K562 (cell line): ENCODE results near the gene ASPG. TPM values are rescaled to one million over a fixed set of nuclear protein-coding genes. Genes with fewer than 3 reads are reported as not detected.

ENCODE experiments used
- ATAC-seq: fragments of 200-7000 bp; cut with Tn5 transposase; 3 replicates; pipeline ENCODE4 v1.9.1; 2020; ENCODE audit warnings: moderate library complexity
- BruUV-seq: library from RNA; stranded (reverse); fragments of 400-500 nt; replicated peaks from 2 replicates; lab custom pipeline; 2021; lab: Mats Ljungman, UMichigan
- CTCF ChIA-PET: fragments of 300-600 bp; formaldehyde crosslinking; extraction: SDS; loops from one replicate; lab custom pipeline; 2021; ENCODE audit warnings: low intra/inter-chr PET ratio; lab: Yijun Ruan, JAX
- POLR2A ChIA-PET: fragments of 300-600, 350-650 bp; sonication (Branson Sonifier 250); formaldehyde crosslinking; extraction: SDS; loops from one replicate; lab custom pipeline; 2021; ENCODE audit warnings: antibody characterized with exemption, inconsistent platforms; lab: Yijun Ruan, JAX
- DNase-seq, 4 experiments: peaks; one replicate each; pipeline versions ENCODE4 v3.0.0 to v3.0.0-alpha.2; 2011 to 2018; ENCODE audit warnings: low spot score in 3 of 4, mixed read lengths in 3 of 4; ENCODE audit errors: extremely low read depth in 1 of 4
- FAIRE-seq: peaks from 2 replicates; lab custom pipeline; 2011; peaks lifted over from hg19 to GRCh38; lab: Jason Lieb, UNC
- H2AFZ ChIP-seq: 2 replicates; pipeline ENCODE4 v1.6.0; 2011; ENCODE audit warnings: low read depth, low read length, control low read depth, inconsistent platforms
- H3K27ac ChIP-seq: fragments of 200-600 bp; 3 replicates; pipeline ENCODE4 v1.8.0; 2011; ENCODE audit warnings: low read depth, mild to moderate bottlenecking, control low read depth, inconsistent platforms, low read length, moderate library complexity, mixed read lengths; ENCODE audit errors: extremely low read depth
- H3K27me3 ChIP-seq, 2 experiments: fragments of 300-600 bp in 1 of 2; 2 replicates in 1 of 2; 3 replicates in 1 of 2; pipeline versions ENCODE4 v1.6.0 to v1.8.0; 2011; ENCODE audit warnings: inconsistent platforms in 2 of 2, low read length in 2 of 2, mild to moderate bottlenecking in 1 of 2, mixed read lengths in 1 of 2, moderate library complexity in 1 of 2; ENCODE audit not compliant: control insufficient read depth in 2 of 2, insufficient read depth in 2 of 2
- H3K36me3 ChIP-seq: fragments of 300-600 bp; 3 replicates; pipeline ENCODE4 v1.8.0; 2011; ENCODE audit warnings: mild to moderate bottlenecking, low read length, inconsistent platforms; ENCODE audit not compliant: control insufficient read depth, insufficient read depth
- H3K4me1 ChIP-seq, 2 experiments: fragments of 200-600 bp in 1 of 2; replicated peaks in 1 of 2; 2 replicates in 1 of 2; 3 replicates in 1 of 2; pipeline versions ENCODE4 v1.5.1 to v1.8.0; 2011; ENCODE audit warnings: inconsistent platforms in 2 of 2, low read length in 2 of 2, mild to moderate bottlenecking in 1 of 2, mixed read lengths in 1 of 2, moderate library complexity in 1 of 2; ENCODE audit not compliant: control insufficient read depth in 2 of 2, insufficient read depth in 2 of 2
- H3K4me2 ChIP-seq: 2 replicates; pipeline ENCODE4 v1.6.1; 2011; ENCODE audit warnings: low read length, control low read depth, inconsistent platforms, mixed read lengths; ENCODE audit not compliant: insufficient read depth
- H3K4me3 ChIP-seq: fragments of 200-600 bp; sonication (generic), shearing (Covaris generic); 2 replicates; pipeline ENCODE4 v1.5.1; 2016; ENCODE audit warnings: control low read depth, inconsistent platforms
- H3K79me2 ChIP-seq: fragments of 200-600 bp; 3 replicates; pipeline ENCODE4 v1.8.0; 2011; ENCODE audit warnings: low read length, inconsistent platforms; ENCODE audit not compliant: control insufficient read depth, insufficient read depth
- H3K9ac ChIP-seq, 2 experiments: 2 replicates each; pipeline versions ENCODE4 v1.6.0 to v1.6.1; 2011; ENCODE audit warnings: low read depth in 2 of 2, low read length in 2 of 2, control low read depth in 1 of 2, inconsistent platforms in 1 of 2, mild to moderate bottlenecking in 1 of 2, mixed read lengths in 1 of 2; ENCODE audit not compliant: insufficient read depth in 1 of 2
- H3K9me1 ChIP-seq: one replicate; pipeline ENCODE4 v1.6.0; 2011; ENCODE audit warnings: inconsistent platforms, mild to moderate bottlenecking, low read length, moderate library complexity; ENCODE audit not compliant: control insufficient read depth, insufficient read depth
- H3K9me3 ChIP-seq: replicated peaks from 2 replicates; pipeline ENCODE4 v1.5.1; 2011; ENCODE audit warnings: low read depth, low read length, inconsistent platforms; ENCODE audit not compliant: control insufficient read depth, insufficient read depth
- H4K20me1 ChIP-seq: replicated peaks from 2 replicates; pipeline ENCODE4 v1.6.1; 2011; ENCODE audit warnings: low read length, inconsistent platforms, mixed read lengths; ENCODE audit not compliant: control insufficient read depth, insufficient read depth
- ADNP ChIP-seq: fragments of 200-800 bp; sonication (Bioruptor generic); IDR thresholded peaks from 2 replicates; pipeline ENCODE4 v1.6.1; 2016; ENCODE audit warnings: missing genetic modification characterization, missing compliant biosample characterization
- BRF1 ChIP-seq: IDR thresholded peaks from 3 replicates; pipeline ENCODE4 v1.6.1; 2011; ENCODE audit warnings: borderline replicate concordance, mild to moderate bottlenecking; ENCODE audit not compliant: insufficient read length; ENCODE audit errors: extremely low read depth
- CBX8 ChIP-seq: fragments of 200-600 bp; sonication (generic); IDR thresholded peaks from 2 replicates; pipeline ENCODE4 v1.6.1; 2012; ENCODE audit warnings: borderline replicate concordance, mixed run types, low read depth, mild to moderate bottlenecking, moderate library complexity, mixed read lengths, low read length, control low read depth, inconsistent platforms; ENCODE audit not compliant: poor library complexity, severe bottlenecking; ENCODE audit errors: extremely low read depth
- CCAR2 ChIP-seq: fragments of 200-400 bp; formaldehyde crosslinking; IDR thresholded peaks from 2 replicates; pipeline ENCODE4 v1.6.1; 2017; ENCODE audit warnings: mild to moderate bottlenecking, low read depth, low read length
- CREB1 ChIP-seq, 2 experiments: sonication (generic) in 1 of 2; formaldehyde crosslinking in 1 of 2; IDR thresholded peaks; 2 replicates each; pipeline versions ENCODE4 v1.6.1 to v1.8.0; 2012 to 2022; ENCODE audit warnings: inconsistent platforms in 1 of 2, mild to moderate bottlenecking in 1 of 2, missing genetic modification reagents in 1 of 2, moderate library complexity in 1 of 2
- CUX1 ChIP-seq: fragments of 200-800 bp; sonication (Bioruptor generic); IDR thresholded peaks from 2 replicates; pipeline ENCODE4 v1.6.1; 2016; ENCODE audit warnings: missing genetic modification characterization, missing compliant biosample characterization
- HEY1 ChIP-seq: fragments of 250-450 bp; sonication (Bioruptor Pico); IDR thresholded peaks from 2 replicates; pipeline ENCODE4 v1.5.0; 2020; ENCODE audit warnings: mild to moderate bottlenecking, moderate library complexity, borderline replicate concordance
- KDM4B ChIP-seq, 2 experiments: fragments of 450-650 bp in 1 of 2; sonication (generic) in 1 of 2; IDR thresholded peaks; 2 replicates each; pipeline ENCODE4 v1.6.1; 2016 to 2017; ENCODE audit warnings: borderline replicate concordance in 2 of 2, antibody characterized with exemption in 1 of 2, low read depth in 1 of 2, mild to moderate bottlenecking in 1 of 2
- PHB2 ChIP-seq: fragments of 450-650 bp; IDR thresholded peaks from 2 replicates; pipeline ENCODE4 v1.6.1; 2017; ENCODE audit warnings: low read depth
- RBM25 ChIP-seq: fragments of 200-400 bp; formaldehyde crosslinking; IDR thresholded peaks from 2 replicates; pipeline ENCODE4 v1.6.1; 2018; ENCODE audit warnings: low read length, low read depth, moderate library complexity; ENCODE audit not compliant: severe bottlenecking
- TAF7 ChIP-seq: fragments of 450-650 bp; IDR thresholded peaks from 2 replicates; pipeline ENCODE4 v1.6.1; 2016; ENCODE audit warnings: missing genetic modification characterization, missing compliant biosample characterization
- ZNF217 ChIP-seq: sonication (generic); formaldehyde crosslinking; IDR thresholded peaks from 2 replicates; pipeline ENCODE4 v1.8.0; 2022; ENCODE audit warnings: mild to moderate bottlenecking, missing genetic modification reagents
- ZNF79 ChIP-seq: fragments of 250-450 bp; sonication (Bioruptor Pico); IDR thresholded peaks from 2 replicates; pipeline ENCODE4 v1.4.0; 2020; ENCODE audit warnings: low read depth, mild to moderate bottlenecking, moderate library complexity
- ZNF830 ChIP-seq: fragments of 250-450 bp; sonication (Bioruptor Pico); IDR thresholded peaks from 2 replicates; pipeline ENCODE4 v1.5.0; 2021; ENCODE audit warnings: mild to moderate bottlenecking
- WGBS: fragments of 100-300 bp; shearing (Covaris generic); methylation state at CpG from one replicate; pipeline ENCODE4 v1.1.6; 2016; ENCODE audit warnings: low coverage, mixed read lengths; ENCODE audit not compliant: insufficient coverage; ENCODE audit errors: missing lambda C conversion rate; 5-methylcytosine and 5-hydroxymethylcytosine counted together
- in situ Hi-C: fragments of 300-500 bp; cut with MboI; formaldehyde crosslinking; loops from 4 replicates; pipeline ENCODE4 v1.15.0; 2018; ENCODE audit warnings: inconsistent platforms, mixed read lengths
- intact Hi-C: fragments of 100-400 bp; cut with micrococcal nuclease; formaldehyde crosslinking; loops from 2 replicates; pipeline ENCODE4 v1.14.2; 2022
- polyA plus RNA-seq, 8 experiments: library from polyadenylated mRNA; depleted of rRNA in 4 of 8; stranded (reverse) in 5 of 8; unstranded in 3 of 8; fragments of >200 nt; fragmentation: Nextera tagmentation in 2 of 8; fragmentation: Illumina TruSeq in 1 of 8; extraction: Ambion mirVana in 2 of 8; extraction: Trizol in 1 of 8; gene quantifications; 2 replicates each; pipeline versions ENCODE4 v1.2.1 to v1.2.3, GENCODE V29; 2011 to 2014; ENCODE audit warnings: inconsistent platforms in 1 of 8, missing spikeins in 1 of 8
- total RNA-seq, 7 experiments: library from RNA; depleted of rRNA in 6 of 7; stranded (reverse); fragments of >200 nt in 6 of 7; fragmentation: Illumina TruSeq in 2 of 7; extraction: Trizol in 2 of 7; gene quantifications; 2 replicates each; pipeline versions ENCODE4 v1.2.1 to v1.2.3, GENCODE V29; 2011 to 2021; ENCODE audit warnings: low replicate concordance in 1 of 7
- TF ChIP-seq, protein P1 (sequence below), 2 experiments: fragments of 450-650 bp; conservative IDR thresholded peaks; 2 replicates each; pipeline ENCODE4 v1.6.1; 2017; ENCODE audit warnings: mild to moderate bottlenecking in 2 of 2, moderate library complexity in 2 of 2

Gene ASPG
- total and polyA plus RNA-seq, 9 of the 15 experiments (the other 6 are each of a cell fraction or from before 2014, with no cell fraction given): 0.18 TPM; not detected in 8

GRCh38 chr14:104048758-104049507 is 36.6 kb upstream of the ASPG start:
- no peak for ATAC-seq
- no peak overlapping the region for H2AFZ ChIP-seq
- TF ChIP-seq CCAR2: no peak
- TF ChIP-seq CREB1 (IDR thresholded peaks at IDR 0.05): no peak
- no peak for TF ChIP-seq CREB1 (CRISPR knock-in tag; IDR thresholded peaks at IDR 0.05)
- TF ChIP-seq CBX8: no peak
- no peak for TF ChIP-seq ZNF79 (CRISPR knock-in tag)
- no peak for TF ChIP-seq CUX1 (CRISPR knock-in tag)
- no peak for TF ChIP-seq BRF1
- TF ChIP-seq, protein P1, sequence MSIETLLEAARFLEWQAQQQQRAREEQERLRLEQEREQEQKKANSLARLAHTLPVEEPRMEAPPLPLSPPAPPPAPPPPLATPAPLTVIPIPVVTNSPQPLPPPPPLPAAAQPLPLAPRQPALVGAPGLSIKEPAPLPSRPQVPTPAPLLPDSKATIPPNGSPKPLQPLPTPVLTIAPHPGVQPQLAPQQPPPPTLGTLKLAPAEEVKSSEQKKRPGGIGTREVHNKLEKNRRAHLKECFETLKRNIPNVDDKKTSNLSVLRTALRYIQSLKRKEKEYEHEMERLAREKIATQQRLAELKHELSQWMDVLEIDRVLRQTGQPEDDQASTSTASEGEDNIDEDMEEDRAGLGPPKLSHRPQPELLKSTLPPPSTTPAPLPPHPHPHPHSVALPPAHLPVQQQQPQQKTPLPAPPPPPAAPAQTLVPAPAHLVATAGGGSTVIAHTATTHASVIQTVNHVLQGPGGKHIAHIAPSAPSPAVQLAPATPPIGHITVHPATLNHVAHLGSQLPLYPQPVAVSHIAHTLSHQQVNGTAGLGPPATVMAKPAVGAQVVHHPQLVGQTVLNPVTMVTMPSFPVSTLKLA (conservative IDR thresholded peaks at IDR 0.05): no peak
- TF ChIP-seq ADNP (tag): no peak
- TF ChIP-seq RBM25: no peak
- TF ChIP-seq ZNF830: no peak
- no peak for TF ChIP-seq HEY1 (CRISPR knock-in tag)
- no peak for TF ChIP-seq KDM4B (IDR thresholded peaks at IDR 0.05; ENCODE audit: borderline replicate concordance in 2 of 2, low read depth in 1 of 2)
- TF ChIP-seq TAF7 (tag): no peak
- TF ChIP-seq ZNF217: no peak
- TF ChIP-seq PHB2: no peak

More at GRCh38 chr14:104048758-104049507, 36.6 kb upstream of the ASPG start:
- Histone ChIP-seq H3K4me1 (no peaks in the 10 kb centered on the region), H3K4me3 (no peak overlapping the region), H3K79me2 (no peaks in the 10 kb centered on the region), H3K27me3 (peaks cover 0 to 8% of the 10 kb centered on the region in 2 experiments; a peak in 2 of 5 replicates), H3K9ac (no peak overlapping the region), H3K27ac (no peak overlapping the region), H3K36me3 (no peaks in the 10 kb centered on the region), H3K4me2 (no peak overlapping the region), H3K9me1 (no peaks in the 10 kb centered on the region), H3K9me3 (no peaks in the 10 kb centered on the region), H4K20me1 (no peaks in the 10 kb centered on the region)
- intact Hi-C loops (no loop called here), in situ Hi-C loops (no loop called here)
- POLR2A ChIA-PET: interaction anchor here (0.6 kb wide), 1 partner anchor 58 kb away, joined by 3 read pairs; no protein-coding TSS in a partner anchor
- BruUV-seq: no TSS peak
- FAIRE-seq (no peak), DNase-seq (no peak)
- CTCF ChIA-PET: no interaction called here
- WGBS: 0% methylated on average over 2 of the region's 2 CpGs
